ENCODE data around the gene HIP1. TPM values are rescaled to one million over a fixed set of nuclear protein-coding genes. Genes with fewer than 3 reads are reported as not detected.
"Not testable (repeated sequence)": the region's sequence is repeated elsewhere in the genome, so short reads cannot be mapped to it uniquely, and the experiment has no call there.

The HIP1 gene
- total RNA-seq: 30.9 to 33.9 TPM (median 31.5 TPM) in 3 replicates

DNA sequence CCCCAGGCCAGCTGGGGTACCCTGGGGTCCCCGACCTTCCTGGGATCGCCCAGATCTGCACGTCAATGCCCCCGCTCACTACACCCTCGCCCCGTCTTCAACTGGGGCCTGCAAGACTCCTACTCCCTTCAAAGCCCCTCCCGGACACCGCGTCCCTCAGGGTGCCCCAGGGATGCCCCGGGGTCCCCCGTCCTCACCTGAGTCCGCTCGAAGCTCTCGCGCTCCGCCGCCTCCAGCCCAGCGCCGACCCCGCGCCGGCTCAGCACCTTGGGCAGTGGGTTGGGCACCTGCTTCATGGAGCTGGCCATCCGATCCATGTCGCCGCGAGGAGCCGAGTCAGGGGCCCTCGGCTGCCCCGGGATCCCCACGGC, at the start of gene HIP1:
HIP1 (minus strand) TSS at position 338 of the 371 bp plus-strand sequence; CDS start at position 317, 21 bp downstream.
- no peak for TF ChIP-seq CTCF (IDR thresholded peaks at IDR 0.05; ENCODE audit: unreplicated experiment)
- Mint-ChIP-seq H3K4me3 (peak within 1 kb of the TSS; percentile 95), H3K36me3 (no peaks in the 10 kb centered on the region), H3K4me1 (peaks cover 25% of the 10 kb centered on the region), H3K27me3 (ENCODE audit: low read depth) (peaks cover 37% of the 10 kb centered on the region), H3K9me3 (no peaks in the 10 kb centered on the region), H3K27ac (peak within 1 kb of the TSS; percentile 93)
- no peak for DNase-seq (ENCODE audit: low spot score in 2 of 2, unreplicated experiment in 2 of 2)

- not testable (repeated sequence) for H3K4me1 Mint-ChIP-seq; H3K4me3 Mint-ChIP-seq; H3K27ac Mint-ChIP-seq; H3K9me3 Mint-ChIP-seq; H3K36me3 Mint-ChIP-seq; DNase-seq (ENCODE audit: low spot score in 2 of 2, unreplicated experiment in 2 of 2); H3K27me3 Mint-ChIP-seq (ENCODE audit: low read depth)
Measured at GRCh38 chr7:75788154-75788847, 49.6 kb upstream of the HIP1 start.

DNA sequence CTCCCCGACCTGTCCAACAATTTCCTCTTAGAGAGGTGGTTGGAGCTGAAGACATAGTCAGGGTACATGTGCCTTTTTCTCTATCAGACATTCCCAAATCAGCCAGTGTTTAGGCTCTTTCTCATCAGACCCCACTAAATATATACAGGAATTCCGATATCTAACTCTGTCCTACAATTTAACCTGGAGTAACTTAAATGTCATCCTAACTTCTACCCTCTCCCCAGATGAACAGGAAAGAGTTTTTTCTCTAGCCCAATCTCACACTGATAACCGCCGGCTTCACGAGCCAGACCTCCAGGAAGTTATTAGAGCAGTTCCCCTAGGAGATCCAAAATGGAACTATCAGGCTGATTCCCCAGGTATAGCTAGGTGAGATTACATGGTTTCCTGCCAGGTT, 44.3 kb upstream of the HIP1 start:
- H3K9me3 Mint-ChIP-seq; DNase-seq (ENCODE audit: low spot score in 2 of 2, unreplicated experiment in 2 of 2); H3K36me3 Mint-ChIP-seq; H3K27ac Mint-ChIP-seq; H3K4me1 Mint-ChIP-seq; H3K4me3 Mint-ChIP-seq: not testable (repeated sequence)
- H3K27me3 Mint-ChIP-seq (ENCODE audit: low read depth): peaks cover 29% of the 10 kb centered on the region

- H3K4me1 Mint-ChIP-seq; H3K4me3 Mint-ChIP-seq; DNase-seq (ENCODE audit: low spot score in 2 of 2, unreplicated experiment in 2 of 2); H3K9me3 Mint-ChIP-seq; H3K27ac Mint-ChIP-seq; H3K36me3 Mint-ChIP-seq: not testable (repeated sequence)
- peaks cover 29% of the 10 kb centered on the region for H3K27me3 Mint-ChIP-seq (ENCODE audit: low read depth)
Measured at GRCh38 chr7:75780647-75781273, 42.0 kb upstream of the HIP1 start.

DNA sequence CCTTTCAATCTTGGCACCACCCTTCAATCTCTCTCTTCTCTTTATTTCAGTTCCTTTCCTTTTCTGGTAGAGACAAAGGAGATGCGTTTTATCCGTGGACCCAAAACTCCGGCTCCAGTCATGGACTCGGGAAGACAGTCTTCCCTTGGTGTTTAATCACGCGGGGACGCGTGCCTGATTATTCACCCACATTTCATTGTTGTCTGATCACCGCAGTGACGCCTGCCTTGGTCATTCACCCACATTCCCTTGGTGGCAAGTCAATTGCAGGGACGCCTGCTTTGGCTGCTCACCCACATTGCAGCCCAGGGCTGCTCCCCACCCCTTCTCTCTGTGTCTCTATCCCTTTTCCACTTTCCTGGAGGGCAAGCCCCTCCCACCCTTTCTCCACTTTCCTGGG, 40.8 kb upstream of the HIP1 start:
- DNase-seq (ENCODE audit: low spot score in 2 of 2, unreplicated experiment in 2 of 2); H3K4me3 Mint-ChIP-seq; H3K9me3 Mint-ChIP-seq; H3K36me3 Mint-ChIP-seq; H3K27ac Mint-ChIP-seq; H3K4me1 Mint-ChIP-seq: not testable (repeated sequence)
- peaks cover 29% of the 10 kb centered on the region for H3K27me3 Mint-ChIP-seq (ENCODE audit: low read depth)

DNA sequence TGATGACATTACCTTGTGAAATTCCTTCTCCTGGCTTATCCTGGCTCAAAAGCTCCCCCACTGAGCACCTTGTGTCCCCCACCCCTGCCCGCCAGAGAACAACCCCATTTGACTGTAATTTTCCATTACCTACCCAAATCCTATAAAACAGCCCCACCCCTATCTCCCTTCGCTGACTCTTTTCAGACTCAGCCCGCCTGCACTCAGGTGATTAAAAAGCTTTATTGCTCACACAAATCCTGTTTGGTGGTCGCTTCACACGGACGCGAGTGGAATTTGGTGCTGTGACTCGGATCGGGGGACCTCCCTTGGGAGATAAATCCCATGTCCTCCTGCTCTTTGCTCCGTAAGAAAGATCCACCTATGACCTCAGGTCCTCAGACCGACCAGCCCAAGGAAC, 40.3 kb upstream of the HIP1 start:
- H3K4me3 Mint-ChIP-seq; H3K4me1 Mint-ChIP-seq; H3K36me3 Mint-ChIP-seq; H3K27ac Mint-ChIP-seq; H3K9me3 Mint-ChIP-seq; DNase-seq (ENCODE audit: low spot score in 2 of 2, unreplicated experiment in 2 of 2): not testable (repeated sequence)
- peaks cover 29% of the 10 kb centered on the region for H3K27me3 Mint-ChIP-seq (ENCODE audit: low read depth)

GRCh38 chr7:75776295-75776971, 37.7 kb upstream of the HIP1 start:
- H3K27me3 Mint-ChIP-seq (ENCODE audit: low read depth): peaks cover 23% of the 10 kb centered on the region
- no peaks in the 10 kb centered on the region for H3K36me3 Mint-ChIP-seq
- no peak overlapping the region for H3K27ac Mint-ChIP-seq
- DNase-seq (ENCODE audit: low spot score in 2 of 2, unreplicated experiment in 2 of 2): no peak
- no peak for TF ChIP-seq CTCF (IDR thresholded peaks at IDR 0.05; ENCODE audit: unreplicated experiment)
- peaks cover 3% of the 10 kb centered on the region for H3K4me1 Mint-ChIP-seq
- no peaks in the 10 kb centered on the region for H3K9me3 Mint-ChIP-seq
- H3K4me3 Mint-ChIP-seq: no peak overlapping the region

GRCh38 chr7:75773958-75774357, 35.2 kb upstream of the HIP1 start:
- not testable (repeated sequence) for H3K27me3 Mint-ChIP-seq (ENCODE audit: low read depth); H3K4me1 Mint-ChIP-seq; H3K27ac Mint-ChIP-seq; DNase-seq (ENCODE audit: low spot score in 2 of 2, unreplicated experiment in 2 of 2); H3K36me3 Mint-ChIP-seq; H3K9me3 Mint-ChIP-seq; H3K4me3 Mint-ChIP-seq
